GM19099 (cell line): ENCODE measurements around the gene ABCD3.

Experiments
- POLR2A ChIP-seq: IDR thresholded peaks from 3 replicates; pipeline ENCODE4 v1.6.1; 2011; ENCODE audit warnings: low read depth; ENCODE audit not compliant: insufficient read length; ENCODE audit errors: extremely low read depth

The ABCD3 gene

GRCh38 chr1:94417978-94418663 is at the start of gene ABCD3:
Gene ABCD3 (plus strand): TSS chr1:94418389. CDS start chr1:94418479, 90 bp downstream.
- TF ChIP-seq POLR2A = peak; percentile 90

GRCh38 chr1:94379615-94380014 is 38.6 kb upstream of the ABCD3 start:
- no peak for TF ChIP-seq POLR2A

- no peak for TF ChIP-seq POLR2A
Measured at GRCh38 chr1:94382201-94382600, 36.0 kb upstream of the ABCD3 start.

GRCh38 chr1:94383966-94384408 is 34.2 kb upstream of the ABCD3 start:
- no peak for TF ChIP-seq POLR2A

- no peak for TF ChIP-seq POLR2A
Measured at GRCh38 chr1:94384485-94385265, 33.5 kb upstream of the ABCD3 start.

- no peak for TF ChIP-seq POLR2A
Measured at GRCh38 chr1:94385308-94385929, 32.8 kb upstream of the ABCD3 start.

GRCh38 chr1:94389298-94389697 is 28.9 kb upstream of the ABCD3 start:
- TF ChIP-seq POLR2A = no peak

- no peak for TF ChIP-seq POLR2A
Measured at GRCh38 chr1:94394247-94394646, 23.9 kb upstream of the ABCD3 start.

GRCh38 chr1:94395231-94395630 is 23.0 kb upstream of the ABCD3 start:
- no peak for TF ChIP-seq POLR2A

- TF ChIP-seq POLR2A = no peak
Measured at GRCh38 chr1:94395748-94396309, 22.4 kb upstream of the ABCD3 start.

- no peak for TF ChIP-seq POLR2A
Measured at GRCh38 chr1:94396356-94397010, 21.7 kb upstream of the ABCD3 start.

- TF ChIP-seq POLR2A = no peak
Measured at GRCh38 chr1:94398356-94398755, 19.8 kb upstream of the ABCD3 start.

GRCh38 chr1:94399453-94399852 is 18.7 kb upstream of the ABCD3 start:
- TF ChIP-seq POLR2A = no peak

- TF ChIP-seq POLR2A = no peak
Measured at GRCh38 chr1:94401206-94401605, 17.0 kb upstream of the ABCD3 start.

GRCh38 chr1:94406446-94406845 is 11.7 kb upstream of the ABCD3 start:
- TF ChIP-seq POLR2A = no peak
